Measurements from ENCODE around the gene MYL3. TPM values are rescaled to one million over a fixed set of nuclear protein-coding genes. Genes with fewer than 3 reads are reported as not detected.
A peak's percentile ranks its signal among the peaks of the same experiment; 100 is the strongest.

Gene MYL3
- total and polyA plus RNA-seq, 2 donors (not counting 1 experiment from before 2014, with no cell fraction given), result not detected

GRCh38 chr3:46908986-46909534 lies 45.8 kb upstream of the MYL3 start:
- H3K27me3 Mint-ChIP-seq, result no peaks in the 10 kb centered on the region
- 73% methylated on average over 7 of the region's 8 CpGs for WGBS (ENCODE audit: insufficient coverage)
- Histone ChIP-seq H3K27me3 (replicated peaks in 1 of 4; ENCODE audit: control extremely low read depth in 1 of 4, control insufficient read depth in 3 of 4, insufficient read depth in 4 of 4, low read length in 3 of 4) (peaks cover 0 to 2% (median 0%) of the 10 kb centered on the region in 4 experiments), H3K4me2 (replicated peaks; ENCODE audit: low read depth, low read length, poor library complexity, severe bottlenecking) (peak overlapping the region; percentile 50), H3K4me3 (ENCODE audit: control extremely low read depth in 1 of 5, extremely low read depth in 1 of 5, insufficient read depth in 1 of 5, low read depth in 2 of 5, low read length in 4 of 5) (no peak overlapping the region), H3K9ac (ENCODE audit: low read length) (no peak overlapping the region), H3K79me2 (ENCODE audit: control insufficient read depth, insufficient read depth, low read length) (no peaks in the 10 kb centered on the region), H3K9me3 (ENCODE audit: control extremely low read depth in 1 of 3, control insufficient read depth in 2 of 3, insufficient read depth in 1 of 3, low read length in 2 of 3) (no peaks in the 10 kb centered on the region), H3K27ac (ENCODE audit: low read length in 2 of 2) (no peak overlapping the region), H2AFZ (ENCODE audit: insufficient read depth, low read depth, low read length, poor library complexity, severe bottlenecking) (no peak overlapping the region), H3K36me3 (replicated peaks in 1 of 2; ENCODE audit: control extremely low read depth in 1 of 2, control insufficient read depth in 1 of 2, extremely low read depth in 1 of 2, insufficient read depth in 2 of 2, low read length in 1 of 2) (peaks cover 0 to 2% of the 10 kb centered on the region in 2 experiments), H3K4me1 (ENCODE audit: control insufficient read depth in 2 of 2, insufficient read depth in 2 of 2, low read length in 2 of 2) (peaks cover 9 to 12% of the 10 kb centered on the region in 2 donors), H4K20me1 (ENCODE audit: control insufficient read depth, insufficient read depth, low read length, poor library complexity, severe bottlenecking) (peaks cover 9% of the 10 kb centered on the region)
- H3K27ac Mint-ChIP-seq, result no peak overlapping the region
- H3K4me3 Mint-ChIP-seq, result no peak overlapping the region
- ChIA-PET CTCF (interaction anchor here (0.7 to 2.2 kb wide), 25 partner anchors 9 to 295 kb away, joined by 3 to 27 read pairs (median 4); partner anchors contain the start of gene MYL3), POLR2A (interaction anchor here (1.1 kb wide), 1 partner anchor 19 kb away, joined by 5 read pairs; no protein-coding TSS in a partner anchor)
- no peaks in the 10 kb centered on the region for H3K9me3 Mint-ChIP-seq (ENCODE audit: insufficient read depth)
- no peak for TF ChIP-seq CTCF (IDR thresholded peaks at IDR 0.05)
- TF ChIP-seq EZH2 (IDR thresholded peaks at IDR 0.05; ENCODE audit: borderline replicate concordance, insufficient read depth, low read depth, low read length, poor library complexity, severe bottlenecking), result no peak
- H3K4me1 Mint-ChIP-seq, result peaks cover 7% of the 10 kb centered on the region
- intact Hi-C loops (cut with micrococcal nuclease), result loop anchor here (1.0 to 2.0 kb wide), 4 partner anchors 18 to 204 kb away; no protein-coding TSS in a partner anchor
- peak; percentile 4 for ATAC-seq (ENCODE audit: low read depth)
- DNase-seq, result no peak

GRCh38 chr3:46908294-46908985 lies 45.2 kb upstream of the MYL3 start:
- H3K4me1 Mint-ChIP-seq, result peaks cover 7% of the 10 kb centered on the region
- 94% methylated on average over 21 of the region's 24 CpGs for WGBS (ENCODE audit: insufficient coverage)
- no peak overlapping the region for H3K27ac ChIP-seq (ENCODE audit: low read length in 2 of 2)
- no peaks in the 10 kb centered on the region for H3K79me2 ChIP-seq (ENCODE audit: control insufficient read depth, insufficient read depth, low read length)
- H3K4me3 Mint-ChIP-seq, result no peak overlapping the region
- no peaks in the 10 kb centered on the region for H3K9me3 Mint-ChIP-seq (ENCODE audit: insufficient read depth)
- TF ChIP-seq CTCF (IDR thresholded peaks at IDR 0.05) (no peak), EZH2 (IDR thresholded peaks at IDR 0.05; ENCODE audit: borderline replicate concordance, insufficient read depth, low read depth, low read length, poor library complexity, severe bottlenecking) (no peak)
- H3K36me3 ChIP-seq (replicated peaks in 1 of 2; ENCODE audit: control extremely low read depth in 1 of 2, control insufficient read depth in 1 of 2, extremely low read depth in 1 of 2, insufficient read depth in 2 of 2, low read length in 1 of 2), result no peaks in the 10 kb centered on the region
- H3K27ac Mint-ChIP-seq, result no peak overlapping the region
- POLR2A ChIA-PET, result no interaction called here
- H3K4me3 ChIP-seq (ENCODE audit: control extremely low read depth in 1 of 5, extremely low read depth in 1 of 5, insufficient read depth in 1 of 5, low read depth in 2 of 5, low read length in 4 of 5), result no peak overlapping the region
- no peaks in the 10 kb centered on the region for H3K27me3 Mint-ChIP-seq
- H4K20me1 ChIP-seq (ENCODE audit: control insufficient read depth, insufficient read depth, low read length, poor library complexity, severe bottlenecking), result peaks cover 9% of the 10 kb centered on the region
- H3K4me2 ChIP-seq (replicated peaks; ENCODE audit: low read depth, low read length, poor library complexity, severe bottlenecking), result no peak overlapping the region
- CTCF ChIA-PET, result interaction anchor here (1.3 to 2.2 kb wide), 10 partner anchors 9 to 202 kb away, joined by 3 to 27 read pairs (median 6); no protein-coding TSS in a partner anchor
- peaks cover 0 to 2% (median 0%) of the 10 kb centered on the region in 4 experiments for H3K27me3 ChIP-seq (replicated peaks in 1 of 4; ENCODE audit: control extremely low read depth in 1 of 4, control insufficient read depth in 3 of 4, insufficient read depth in 4 of 4, low read length in 3 of 4)
- intact Hi-C loops (cut with micrococcal nuclease), result loop anchor here (2.0 kb wide), 1 partner anchor 18 kb away; no protein-coding TSS in a partner anchor
- H2AFZ ChIP-seq (ENCODE audit: insufficient read depth, low read depth, low read length, poor library complexity, severe bottlenecking), result no peak overlapping the region
- H3K9ac ChIP-seq (ENCODE audit: low read length), result no peak overlapping the region
- peaks cover 9 to 12% of the 10 kb centered on the region in 2 donors for H3K4me1 ChIP-seq (ENCODE audit: control insufficient read depth in 2 of 2, insufficient read depth in 2 of 2, low read length in 2 of 2)
- DNase-seq (no peak), ATAC-seq (ENCODE audit: low read depth) (no peak)
- H3K9me3 ChIP-seq (ENCODE audit: control extremely low read depth in 1 of 3, control insufficient read depth in 2 of 3, insufficient read depth in 1 of 3, low read length in 2 of 3), result no peaks in the 10 kb centered on the region
